IPS DF 6.9 (cell line): ENCODE measurements around the gene TTC23L.
"Not testable (repeated sequence)": the region's sequence is repeated elsewhere in the genome, so short reads cannot be mapped to it uniquely, and the experiment has no call there.

ENCODE experiments used
- DNase-seq: peaks from one replicate; pipeline ENCODE4 v3.0.0-alpha.2; 2013; ENCODE audit warnings: low read depth, low spot score
- H3K27ac ChIP-seq: one replicate; pipeline ENCODE4 v1.5.1; 2013; ENCODE audit warnings: low read length, control low read depth
- H3K27me3 ChIP-seq: 2 replicates; pipeline ENCODE4 v1.6.1; 2013; ENCODE audit warnings: mild to moderate bottlenecking, low read length; ENCODE audit not compliant: control insufficient read depth, insufficient read depth
- H3K36me3 ChIP-seq: 2 replicates; pipeline ENCODE4 v1.6.1; 2013; ENCODE audit warnings: low read length; ENCODE audit not compliant: control insufficient read depth, insufficient read depth
- H3K4me1 ChIP-seq: 2 replicates; pipeline ENCODE4 v1.6.1; 2013; ENCODE audit warnings: low read length; ENCODE audit not compliant: control insufficient read depth, insufficient read depth
- H3K4me3 ChIP-seq: 2 replicates; pipeline ENCODE4 v1.5.1; 2013; ENCODE audit warnings: mild to moderate bottlenecking, low read length
- H3K9me3 ChIP-seq: 2 replicates; pipeline ENCODE4 v1.6.1; 2013; ENCODE audit warnings: low read length, inconsistent platforms; ENCODE audit not compliant: control insufficient read depth, insufficient read depth
- WGBS: extraction: QIAGEN DNeasy Blood & Tissue Kit; methylation state at CpG from one replicate; pipeline ENCODE4 v1.1.7; 2013; ENCODE audit warnings: mixed read lengths, missing lambda C conversion rate; ENCODE audit not compliant: insufficient read length, insufficient coverage; 5-methylcytosine and 5-hydroxymethylcytosine counted together

Gene TTC23L

DNA sequence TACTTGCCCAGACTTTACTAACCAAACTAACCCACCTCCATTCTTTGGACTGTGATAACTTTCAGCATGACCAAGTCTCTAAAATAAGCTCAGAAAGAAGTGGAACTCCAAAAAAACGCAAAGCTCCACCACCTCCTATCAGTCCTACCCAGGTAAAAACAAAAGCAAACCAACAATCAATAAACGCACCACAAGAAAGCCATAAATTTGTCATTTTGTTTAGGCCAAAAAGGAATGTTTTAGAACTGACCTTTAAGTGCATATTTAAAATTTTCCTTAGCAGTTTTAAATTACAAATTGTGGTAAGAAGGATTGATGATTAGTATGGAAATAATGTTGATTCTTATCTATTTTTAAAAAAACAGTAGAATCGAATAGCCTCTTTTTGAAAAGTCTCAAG lies 25.5 kb upstream of the TTC23L start:
- Histone ChIP-seq H3K4me3 (no peak overlapping the region), H3K4me1 (no peaks in the 10 kb centered on the region), H3K36me3 (no peaks in the 10 kb centered on the region; the same call in 1 of the 2 replicates), H3K9me3 (no peaks in the 10 kb centered on the region), H3K27me3 (no peaks in the 10 kb centered on the region), H3K27ac (no peak overlapping the region)
- DNase-seq: no peak
- no CpG with 5 or more reads among the region's 3 CpGs for WGBS

- 100% methylated on average over 1 of the region's 3 CpGs for WGBS
- Histone ChIP-seq H3K4me3 (no peak overlapping the region), H3K27me3 (no peaks in the 10 kb centered on the region), H3K36me3 (no peaks in the 10 kb centered on the region; the same call in 1 of the 2 replicates), H3K9me3 (no peaks in the 10 kb centered on the region), H3K27ac (no peak overlapping the region), H3K4me1 (no peaks in the 10 kb centered on the region)
- DNase-seq: no peak
These were observed 21.2 kb upstream of the TTC23L start for GRCh38 chr5:34817558-34818351.

DNA sequence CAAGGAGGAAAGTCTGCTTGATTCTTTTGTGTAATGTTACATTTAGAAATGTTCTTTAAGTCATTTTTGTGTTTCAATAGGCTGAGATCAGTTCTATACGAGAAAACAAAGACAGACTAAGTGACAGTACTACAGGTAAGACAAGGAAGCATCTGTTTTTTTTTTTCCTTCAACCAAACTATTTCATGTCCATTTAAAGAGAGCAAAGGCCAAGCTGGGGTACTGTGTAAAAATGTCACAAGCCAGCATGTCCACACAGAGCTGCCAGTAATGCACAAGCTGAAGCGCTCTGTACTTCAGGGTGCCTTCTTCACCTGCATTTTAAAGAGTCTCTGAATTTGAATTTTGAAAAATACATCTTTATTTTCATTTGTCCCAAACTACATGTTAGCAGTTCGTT lies 20.2 kb upstream of the TTC23L start:
- Histone ChIP-seq H3K9me3 (no peaks in the 10 kb centered on the region), H3K27me3 (no peaks in the 10 kb centered on the region), H3K36me3 (peaks cover 6% of the 10 kb centered on the region; the same call in 1 of the 2 replicates), H3K27ac (no peak overlapping the region), H3K4me1 (no peaks in the 10 kb centered on the region), H3K4me3 (no peak overlapping the region)
- no peak for DNase-seq
- no CpG with 5 or more reads among the region's 3 CpGs for WGBS

GRCh38 chr5:34820593-34820992 lies 18.4 kb upstream of the TTC23L start:
- Histone ChIP-seq H3K4me3 (no peak overlapping the region), H3K4me1 (no peaks in the 10 kb centered on the region), H3K36me3 (peaks cover 8% of the 10 kb centered on the region; the same call in 1 of the 2 replicates), H3K27me3 (no peaks in the 10 kb centered on the region), H3K27ac (no peak overlapping the region), H3K9me3 (no peaks in the 10 kb centered on the region)
- DNase-seq: no peak
- no CpG with 5 or more reads among the region's 1 CpG for WGBS

DNA sequence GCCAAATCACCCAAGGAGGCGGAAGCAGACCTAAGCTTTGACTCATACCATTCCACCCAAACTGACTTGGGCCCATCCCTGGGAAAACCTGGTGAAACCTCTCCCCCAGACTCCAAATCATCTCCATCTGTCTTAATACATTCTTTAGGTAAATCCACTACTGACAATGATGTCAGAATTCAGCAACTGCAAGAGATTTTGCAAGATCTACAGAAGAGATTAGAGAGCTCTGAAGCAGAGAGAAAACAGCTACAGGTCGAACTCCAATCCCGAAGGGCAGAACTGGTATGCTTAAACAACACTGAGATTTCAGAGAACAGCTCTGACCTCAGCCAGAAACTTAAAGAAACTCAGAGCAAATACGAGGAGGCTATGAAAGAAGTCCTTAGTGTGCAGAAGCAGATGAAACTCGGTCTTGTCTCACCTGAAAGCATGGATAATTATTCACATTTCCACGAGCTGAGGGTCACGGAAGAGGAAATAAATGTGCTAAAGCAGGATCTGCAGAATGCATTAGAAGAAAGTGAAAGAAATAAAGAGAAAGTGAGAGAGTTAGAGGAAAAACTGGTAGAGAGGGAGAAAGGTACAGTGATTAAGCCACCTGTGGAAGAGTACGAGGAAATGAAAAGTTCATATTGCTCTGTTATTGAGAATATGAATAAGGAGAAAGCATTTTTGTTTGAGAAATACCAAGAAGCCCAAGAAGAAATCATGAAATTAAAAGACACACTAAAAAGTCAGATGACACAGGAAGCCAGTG lies 15.8 kb upstream of the TTC23L start:
- peaks cover 19% of the 10 kb centered on the region for H3K36me3 ChIP-seq
- H3K9me3 ChIP-seq: no peaks in the 10 kb centered on the region
- H3K27ac ChIP-seq: no peak overlapping the region
- no peaks in the 10 kb centered on the region for H3K27me3 ChIP-seq
- H3K4me1 ChIP-seq: no peaks in the 10 kb centered on the region
- no peak for DNase-seq
- H3K4me3 ChIP-seq: no peak overlapping the region
- no CpG with 5 or more reads among the region's 8 CpGs for WGBS

DNA sequence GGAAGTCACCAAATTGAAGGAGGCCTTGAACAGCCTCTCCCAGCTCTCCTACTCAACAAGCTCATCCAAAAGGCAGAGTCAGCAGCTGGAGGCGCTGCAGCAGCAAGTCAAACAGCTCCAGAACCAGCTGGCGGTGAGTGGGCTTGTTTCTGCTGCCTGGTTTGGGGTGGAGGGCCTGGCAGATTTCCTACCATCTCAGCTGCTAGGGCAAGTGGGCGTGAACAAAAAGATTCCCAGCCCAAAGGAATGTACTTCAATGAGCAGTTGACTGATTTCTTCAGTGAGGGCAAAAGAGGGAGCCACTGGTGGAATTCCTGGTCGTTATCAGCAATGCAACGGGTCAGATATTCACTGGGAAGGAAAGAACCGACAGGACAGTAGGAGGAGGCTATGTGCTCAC lies 12.6 kb upstream of the TTC23L start:
- no CpG with 5 or more reads among the region's 6 CpGs for WGBS
- Histone ChIP-seq H3K9me3 (no peaks in the 10 kb centered on the region), H3K27ac (no peak overlapping the region), H3K36me3 (peaks cover 26% of the 10 kb centered on the region), H3K4me1 (no peaks in the 10 kb centered on the region), H3K27me3 (no peaks in the 10 kb centered on the region), H3K4me3 (no peak overlapping the region)
- no peak for DNase-seq

DNA sequence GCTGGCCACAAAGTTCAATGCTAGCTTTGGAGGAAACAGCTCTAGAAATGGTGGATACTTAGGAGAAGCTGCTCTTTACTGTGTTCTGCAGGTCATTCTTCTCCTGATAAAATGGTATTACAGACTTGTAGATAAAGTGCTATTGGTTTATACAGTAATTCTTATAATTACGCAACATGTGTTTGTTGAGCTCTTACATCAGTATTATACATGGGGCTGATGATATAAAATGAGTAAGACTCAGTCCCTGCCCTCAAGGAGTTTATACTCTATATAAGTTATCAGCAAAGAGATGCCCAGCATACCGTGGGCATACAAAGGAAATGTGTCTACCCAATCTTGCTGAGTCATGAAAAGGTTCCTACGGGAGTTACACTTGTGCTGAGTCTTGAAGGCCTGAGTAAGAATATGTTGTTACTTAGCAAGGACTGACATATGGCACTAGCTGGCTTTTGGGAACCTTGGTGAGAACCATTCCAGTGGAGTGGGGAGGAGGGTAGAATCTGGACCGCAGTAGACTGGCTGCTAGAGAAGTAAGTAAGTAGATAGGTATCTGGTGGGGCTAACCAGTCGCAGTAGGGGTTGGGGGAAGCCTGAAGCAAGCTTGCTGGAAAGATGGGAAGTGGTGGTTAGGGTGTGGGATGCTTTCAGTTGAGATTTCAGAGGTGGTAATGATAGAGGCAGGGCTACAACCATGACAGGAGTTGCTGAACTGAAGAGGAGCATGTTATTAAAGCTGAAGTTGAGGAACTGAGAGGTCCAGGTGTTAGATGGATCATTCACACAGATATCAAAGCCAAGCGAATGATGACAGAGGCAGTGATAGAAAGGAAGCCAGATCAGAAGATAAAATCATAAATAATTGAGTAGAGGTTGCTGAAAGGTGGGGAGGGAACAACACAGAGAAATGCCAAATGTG lies 11.1 kb upstream of the TTC23L start:
- H3K27me3 ChIP-seq: no peaks in the 10 kb centered on the region
- WGBS: no CpG with 5 or more reads among the region's 6 CpGs
- 0 out of 2 replicates have a peak, but pooled peaks cover 1% of the 10 kb centered on the region for H3K4me1 ChIP-seq
- H3K4me3 ChIP-seq: no peak overlapping the region
- H3K27ac ChIP-seq: no peak overlapping the region
- H3K36me3 ChIP-seq: peaks cover 25% of the 10 kb centered on the region
- no peaks in the 10 kb centered on the region for H3K9me3 ChIP-seq
- DNase-seq: no peak

DNA sequence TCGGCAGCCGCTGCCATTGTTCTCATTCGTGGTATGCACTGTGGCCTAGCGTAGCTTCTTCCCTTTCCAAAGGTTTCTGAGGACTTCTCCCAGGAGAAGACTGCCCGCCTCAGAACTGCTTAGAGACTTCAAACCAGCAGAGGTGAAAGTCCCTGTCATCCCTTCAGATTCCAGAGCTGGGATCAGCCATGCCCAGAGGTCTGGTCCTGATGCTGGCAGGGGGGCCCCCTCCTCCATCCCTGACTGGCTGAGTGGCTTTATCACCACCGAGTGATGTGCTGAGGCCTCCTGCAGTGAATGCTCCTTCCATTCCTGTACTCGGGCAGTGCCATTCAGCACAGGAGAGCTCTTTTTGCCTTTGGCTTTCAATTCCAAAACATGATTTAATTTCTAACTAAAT lies 8.1 kb upstream of the TTC23L start:
- not testable (repeated sequence) for H3K9me3 ChIP-seq, H3K27me3 ChIP-seq, H3K27ac ChIP-seq, DNase-seq, H3K4me1 ChIP-seq, H3K4me3 ChIP-seq
- peaks cover 18% of the 10 kb centered on the region for H3K36me3 ChIP-seq
- no CpG with 5 or more reads among the region's 7 CpGs for WGBS

GRCh38 chr5:34831303-34831702 lies 7.7 kb upstream of the TTC23L start:
- no peaks in the 10 kb centered on the region for H3K27me3 ChIP-seq
- no peaks in the 10 kb centered on the region for H3K9me3 ChIP-seq
- no peak for DNase-seq
- no peak overlapping the region for H3K4me3 ChIP-seq
- H3K36me3 ChIP-seq: peaks cover 16% of the 10 kb centered on the region
- peaks cover 3% of the 10 kb centered on the region; the same call in 1 of the 2 replicates for H3K4me1 ChIP-seq
- no peak overlapping the region for H3K27ac ChIP-seq

DNA sequence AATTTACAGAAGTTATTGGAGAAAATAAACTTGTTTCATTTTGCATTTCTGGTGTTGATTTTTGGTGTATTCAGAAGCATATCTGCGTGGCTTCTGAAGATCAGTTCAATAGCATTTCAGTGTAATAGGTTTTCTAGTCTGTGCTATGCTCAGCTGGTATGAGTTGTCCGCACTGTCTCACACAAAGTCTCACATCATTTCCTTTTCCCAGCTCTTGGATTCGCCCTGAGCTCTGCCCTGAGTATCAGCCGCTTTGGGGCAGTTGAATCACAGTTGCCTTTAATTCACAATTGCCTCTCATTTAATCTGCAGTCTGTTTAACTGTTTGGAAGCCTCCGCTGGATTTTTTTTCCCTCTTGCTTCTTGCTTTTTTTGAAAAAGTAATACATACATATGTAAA lies 6.4 kb upstream of the TTC23L start:
- no CpG with 5 or more reads among the region's 5 CpGs for WGBS
- Histone ChIP-seq H3K27ac (no peak overlapping the region), H3K27me3 (no peaks in the 10 kb centered on the region), H3K4me1 (peaks cover 3% of the 10 kb centered on the region; the same call in 1 of the 2 replicates), H3K4me3 (no peak overlapping the region), H3K36me3 (peaks cover 8% of the 10 kb centered on the region), H3K9me3 (no peaks in the 10 kb centered on the region)
- no peak for DNase-seq
